Activated CD8-positive, alpha-beta memory T cell treated with anti-CD3 and anti-CD28 coated beads, Interleukin-2, amount 50 U/mL, for 24 hours (primary cell): ENCODE data around the gene SLC2A11.

Experiments
- DNase-seq: peaks from one replicate; pipeline ENCODE4 v3.0.0-alpha.2; 2020; ENCODE audit errors: extremely low read depth

The SLC2A11 gene

GRCh38 chr22:23832226-23833016, 25.3 kb upstream of the SLC2A11 start:
- DNase-seq = no peak

GRCh38 chr22:23833017-23833751, 24.5 kb upstream of the SLC2A11 start:
- DNase-seq = no peak

GRCh38 chr22:23833911-23834317, 23.8 kb upstream of the SLC2A11 start:
- no peak for DNase-seq

- no peak for DNase-seq
Measured at GRCh38 chr22:23834406-23834792, 23.3 kb upstream of the SLC2A11 start.

GRCh38 chr22:23834793-23835483, 22.7 kb upstream of the SLC2A11 start:
- no peak for DNase-seq

- DNase-seq = no peak
Measured at GRCh38 chr22:23835484-23836144, 22.1 kb upstream of the SLC2A11 start.

GRCh38 chr22:23836281-23836680, 21.4 kb upstream of the SLC2A11 start:
- DNase-seq = no peak

GRCh38 chr22:23836692-23837495, 20.8 kb upstream of the SLC2A11 start:
- no peak for DNase-seq

- no peak for DNase-seq
Measured at GRCh38 chr22:23837496-23837859, 20.2 kb upstream of the SLC2A11 start.

- DNase-seq = no peak
Measured at GRCh38 chr22:23837911-23838680, 19.6 kb upstream of the SLC2A11 start.

GRCh38 chr22:23838681-23839468, 18.8 kb upstream of the SLC2A11 start, which contains the start of gene DERL3:
Gene DERL3, minus strand, starts transcription at chr22:23839006. Its CDS starts 19 bp downstream, at chr22:23838987.
- peak; percentile 91 for DNase-seq

- no peak for DNase-seq
Measured at GRCh38 chr22:23840026-23840425, 17.6 kb upstream of the SLC2A11 start.

GRCh38 chr22:23841292-23841691, 16.4 kb upstream of the SLC2A11 start:
- no peak for DNase-seq

- DNase-seq = no peak
Measured at GRCh38 chr22:23841736-23842445, 15.8 kb upstream of the SLC2A11 start.

GRCh38 chr22:23842599-23842998, 15.1 kb upstream of the SLC2A11 start:
- no peak for DNase-seq

GRCh38 chr22:23844739-23845202, 12.9 kb upstream of the SLC2A11 start:
- no peak for DNase-seq

GRCh38 chr22:23845265-23846080, 12.2 kb upstream of the SLC2A11 start:
- DNase-seq = no peak

- DNase-seq = no peak
Measured at GRCh38 chr22:23846081-23846469, 11.6 kb upstream of the SLC2A11 start.
